ENCODE data around the gene SMARCC2.

GRCh38 chr12:56198836-56199235 is 9.6 kb upstream of the SMARCC2 start:
- no peak for TF ChIP-seq EZH2 (IDR thresholded peaks at IDR 0.05)
- TF ChIP-seq POLR2AphosphoS5 (IDR thresholded peaks at IDR 0.05; ENCODE audit: borderline replicate concordance, low read depth, low read length), result no peak
- no peak for TF ChIP-seq FOXP2 (optimal IDR thresholded peaks at IDR 0.05; ENCODE audit: control extremely low read depth, extremely low read length, insufficient read depth)
